Stomach smooth muscle (tissue), 2 donors: ENCODE data around the gene NENF.
"Not testable (repeated sequence)": the region's sequence is repeated elsewhere in the genome, so short reads cannot be mapped to it uniquely, and the experiment has no call there.

ENCODE experiments used
- H3K27ac ChIP-seq: one replicate; pipeline ENCODE4 v1.7.0; 2013; ENCODE audit warnings: mild to moderate bottlenecking, low read length, inconsistent platforms
- H3K27me3 ChIP-seq, 2 donors: one replicate each; pipeline ENCODE4 v1.7.0; 2013; ENCODE audit warnings: low read length in 2 of 2; ENCODE audit not compliant: insufficient read depth in 2 of 2, control insufficient read depth in 1 of 2
- H3K36me3 ChIP-seq, 2 donors: one replicate each; pipeline ENCODE4 v1.7.0; 2013; ENCODE audit warnings: low read length in 2 of 2; ENCODE audit not compliant: control insufficient read depth in 2 of 2, insufficient read depth in 2 of 2
- H3K4me1 ChIP-seq: one replicate; pipeline ENCODE4 v1.7.0; 2013; ENCODE audit warnings: low read length; ENCODE audit not compliant: control insufficient read depth, insufficient read depth
- H3K4me3 ChIP-seq, 2 donors: one replicate each; pipeline ENCODE4 v1.7.0; 2013; ENCODE audit warnings: low read length in 2 of 2
- H3K9ac ChIP-seq, 2 donors: one replicate each; pipeline ENCODE4 v1.7.0; 2013; ENCODE audit warnings: low read length in 2 of 2, mild to moderate bottlenecking in 1 of 2
- H3K9me3 ChIP-seq, 2 donors: one replicate each; pipeline ENCODE4 v1.7.0; 2013; ENCODE audit warnings: low read length in 2 of 2; ENCODE audit not compliant: control insufficient read depth in 2 of 2
- donor health status: healthy.
- donor health status: Pancreatic carcinoma.

NENF gene

GRCh38 chr1:212432661-212433576 lies at the start of gene NENF:
Gene NENF (plus strand): TSS chr1:212432920. CDS start chr1:212432944, 24 bp downstream.
- Histone ChIP-seq H3K27me3 (no peaks in the 10 kb centered on the region), H3K9me3 (no peaks in the 10 kb centered on the region), H3K9ac (peak within 1 kb of the TSS; percentile 72 to 75), H3K4me3 (peak within 1 kb of the TSS; percentile 61 to 80), H3K36me3 (no peaks in the 10 kb centered on the region), H3K4me1 (peaks cover 19% of the 10 kb centered on the region), H3K27ac (peak within 1 kb of the TSS; percentile 70)

- Histone ChIP-seq H3K4me3 (no peak overlapping the region), H3K9ac (no peak overlapping the region), H3K27ac (no peak overlapping the region), H3K27me3 (no peaks in the 10 kb centered on the region), H3K4me1 (no peaks in the 10 kb centered on the region), H3K9me3 (peaks cover 0 to 3% of the 10 kb centered on the region in 2 donors), H3K36me3 (peaks cover 3 to 11% of the 10 kb centered on the region in 2 donors)
Measured at GRCh38 chr1:212386029-212386428, 46.7 kb upstream of the NENF start.

DNA sequence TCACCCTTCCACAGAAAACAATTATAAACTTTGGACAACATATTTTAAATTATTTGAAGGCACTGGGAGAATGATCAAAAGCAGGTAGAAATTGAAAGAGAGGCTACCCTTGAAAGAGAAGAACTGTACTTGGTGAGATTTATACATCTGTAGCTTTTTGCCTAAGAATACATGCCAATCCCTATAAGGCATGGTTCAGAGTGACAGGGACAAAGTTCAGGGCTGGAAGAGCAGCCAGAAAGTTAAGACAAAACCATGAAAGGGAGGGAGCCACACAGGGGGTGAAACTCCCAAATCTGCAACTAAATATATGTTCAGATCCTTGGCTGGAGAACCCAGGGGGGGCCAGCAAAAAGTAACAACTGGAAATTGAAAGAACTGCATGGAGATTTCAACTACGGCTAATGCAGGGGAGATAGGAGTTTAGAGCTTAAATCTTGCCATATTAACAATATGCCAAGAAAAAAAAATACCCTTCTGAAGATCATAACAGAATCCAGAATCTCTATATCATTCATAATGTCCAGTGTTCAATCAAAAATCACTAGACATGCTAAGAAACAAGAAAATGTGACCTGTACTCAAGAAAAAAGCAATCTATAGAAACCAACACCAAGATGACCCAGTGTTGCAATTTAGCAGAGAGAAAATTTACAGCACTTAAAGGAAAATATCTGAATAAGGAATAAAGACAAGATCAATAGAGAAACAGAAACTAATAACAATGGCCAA lies 43.6 kb upstream of the NENF start:
- peaks cover 0 to 3% of the 10 kb centered on the region in 2 donors for H3K9me3 ChIP-seq
- H3K4me3 ChIP-seq: no peak overlapping the region
- no peaks in the 10 kb centered on the region for H3K4me1 ChIP-seq
- H3K27ac ChIP-seq: no peak overlapping the region
- H3K27me3 ChIP-seq: no peaks in the 10 kb centered on the region
- no peak overlapping the region for H3K9ac ChIP-seq
- H3K36me3 ChIP-seq: peaks cover 3 to 11% of the 10 kb centered on the region in 2 donors

DNA sequence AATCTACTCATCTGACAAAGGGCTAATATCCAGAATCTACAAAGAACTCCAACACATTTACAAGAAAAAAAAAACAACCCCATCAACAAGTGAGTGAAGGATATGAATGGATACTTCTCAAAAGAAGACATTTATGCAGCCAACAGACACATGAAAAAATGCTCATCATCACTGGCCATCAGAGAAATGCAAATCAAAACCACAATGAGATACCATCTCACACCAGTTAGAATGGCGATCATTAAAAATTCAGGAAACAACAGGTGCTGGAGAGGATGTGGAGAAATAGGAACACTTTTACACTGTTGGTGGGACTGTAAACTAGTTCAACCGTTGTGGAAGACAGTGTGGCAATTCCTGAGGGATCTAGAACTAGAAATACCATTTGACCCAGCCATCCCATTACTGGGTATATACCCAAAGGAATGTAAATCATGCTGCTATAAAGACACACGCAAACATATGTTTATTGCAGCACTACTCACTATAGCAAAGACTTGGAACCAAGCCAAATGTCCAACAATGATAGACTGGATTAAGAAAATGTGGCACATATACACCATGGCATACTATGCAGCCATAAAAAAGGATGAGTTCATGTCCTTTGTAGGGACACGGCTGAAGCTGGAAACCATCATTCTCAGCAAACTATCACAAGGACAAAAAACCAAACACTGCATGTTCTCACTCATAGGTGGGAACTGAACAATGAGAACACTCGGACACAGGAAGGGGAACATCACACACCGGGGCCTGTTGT lies 36.9 kb upstream of the NENF start:
- not testable (repeated sequence) for H3K4me3 ChIP-seq, H3K4me1 ChIP-seq, H3K9me3 ChIP-seq

DNA sequence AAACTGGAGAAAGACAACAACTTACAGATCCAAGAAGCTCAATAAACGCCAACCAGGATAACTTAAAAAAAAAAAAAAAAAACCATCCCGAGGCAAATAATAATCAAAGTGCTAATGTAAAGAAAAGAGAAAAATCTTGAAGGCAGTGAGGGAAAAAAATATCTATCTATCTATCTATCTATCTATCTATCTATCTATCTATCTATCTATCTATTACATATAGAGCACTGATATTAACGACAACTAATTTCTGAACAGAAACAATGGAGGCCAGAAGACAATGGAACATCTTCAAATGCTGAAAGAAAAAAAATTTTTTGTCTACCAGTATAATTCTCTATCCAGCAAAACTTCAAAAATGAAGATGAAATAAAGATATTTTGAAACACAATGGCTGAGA lies 36.1 kb upstream of the NENF start:
- H3K4me3 ChIP-seq: no peak overlapping the region
- no peaks in the 10 kb centered on the region for H3K27me3 ChIP-seq
- H3K9me3 ChIP-seq: no peaks in the 10 kb centered on the region
- H3K36me3 ChIP-seq: no peaks in the 10 kb centered on the region
- H3K9ac ChIP-seq: no peak overlapping the region
- no peaks in the 10 kb centered on the region for H3K4me1 ChIP-seq
- no peak overlapping the region for H3K27ac ChIP-seq

More for the DNA sequence above, 36.9 kb upstream of the NENF start:
- H3K36me3 ChIP-seq, H3K9ac ChIP-seq, H3K27ac ChIP-seq, H3K27me3 ChIP-seq: not testable (repeated sequence)

GRCh38 chr1:212397171-212397570 lies 35.5 kb upstream of the NENF start:
- Histone ChIP-seq H3K36me3 (no peaks in the 10 kb centered on the region), H3K4me1 (no peaks in the 10 kb centered on the region), H3K27ac (no peak overlapping the region), H3K4me3 (no peak overlapping the region), H3K9me3 (no peaks in the 10 kb centered on the region), H3K27me3 (no peaks in the 10 kb centered on the region), H3K9ac (no peak overlapping the region)

DNA sequence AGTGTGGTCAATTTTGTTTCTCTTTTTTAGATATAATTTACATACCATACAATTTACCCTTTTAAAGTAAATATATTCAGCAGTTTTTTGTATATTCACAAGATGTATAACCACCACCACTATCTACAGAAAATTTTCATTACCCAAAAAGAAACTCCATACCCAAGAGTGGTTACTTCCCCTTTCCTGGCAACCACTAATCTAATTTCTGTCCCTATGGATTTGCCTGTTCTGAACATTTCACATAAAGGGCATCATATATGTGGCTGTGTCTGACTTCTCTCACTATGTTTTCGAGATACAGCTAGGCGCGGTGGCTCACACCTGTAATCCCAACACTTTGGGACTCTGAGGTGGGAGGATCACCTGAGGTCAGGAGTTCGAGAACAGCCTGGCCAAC lies 31.7 kb upstream of the NENF start:
- H3K9ac ChIP-seq: no peak overlapping the region
- no peaks in the 10 kb centered on the region for H3K9me3 ChIP-seq
- no peaks in the 10 kb centered on the region for H3K4me1 ChIP-seq
- H3K36me3 ChIP-seq: no peaks in the 10 kb centered on the region
- H3K27me3 ChIP-seq: no peaks in the 10 kb centered on the region
- H3K4me3 ChIP-seq: no peak overlapping the region
- H3K27ac ChIP-seq: no peak overlapping the region

GRCh38 chr1:212401838-212402582 lies 30.7 kb upstream of the NENF start:
- no peak overlapping the region for H3K27ac ChIP-seq
- no peaks in the 10 kb centered on the region for H3K4me1 ChIP-seq
- no peaks in the 10 kb centered on the region for H3K27me3 ChIP-seq

GRCh38 chr1:212402666-212403321 lies 29.9 kb upstream of the NENF start:
- Histone ChIP-seq H3K4me1 (no peaks in the 10 kb centered on the region), H3K9ac (no peak overlapping the region), H3K27me3 (no peaks in the 10 kb centered on the region), H3K9me3 (no peaks in the 10 kb centered on the region), H3K36me3 (peaks cover 0 to 3% of the 10 kb centered on the region in 2 donors), H3K27ac (no peak overlapping the region), H3K4me3 (no peak overlapping the region)

More at GRCh38 chr1:212401838-212402582, 30.7 kb upstream of the NENF start:
- Histone ChIP-seq H3K4me3 (no peak overlapping the region), H3K36me3 (peaks cover 0 to 3% of the 10 kb centered on the region in 2 donors), H3K9ac (no peak overlapping the region), H3K9me3 (no peaks in the 10 kb centered on the region)
